Neutrophil (primary cell): ENCODE measurements around the gene LDLRAD1.
"Not testable (repeated sequence)": the region's sequence is repeated elsewhere in the genome, so short reads cannot be mapped to it uniquely, and the experiment has no call there.

Experiments
- H3K27ac ChIP-seq: fragments of 200-600 bp; sonication (generic); 2 replicates; pipeline ENCODE4 v1.5.1; 2016; ENCODE audit warnings: mild to moderate bottlenecking, moderate library complexity
- H3K27me3 ChIP-seq: fragments of 200-600 bp; sonication (generic); 2 replicates; pipeline ENCODE4 v1.6.0; 2016; ENCODE audit warnings: mild to moderate bottlenecking
- H3K36me3 ChIP-seq: fragments of 200-600 bp; sonication (generic); 2 replicates; pipeline ENCODE4 v1.5.1; 2017
- H3K4me1 ChIP-seq, 2 experiments: fragments of 200-600 bp in 1 of 2; sonication (generic) in 1 of 2; 1 replicate in 1 of 2; 2 replicates in 1 of 2; pipeline versions ENCODE4 v1.5.1 to v1.6.1; 2013 to 2016; ENCODE audit warnings: low read depth in 1 of 2, low read length in 1 of 2, mild to moderate bottlenecking in 1 of 2, moderate library complexity in 1 of 2; ENCODE audit not compliant: control insufficient read depth in 1 of 2, insufficient read depth in 1 of 2
- H3K4me3 ChIP-seq, 2 experiments: fragments of 200-600 bp in 1 of 2; sonication (generic) in 1 of 2; 1 replicate in 1 of 2; 2 replicates in 1 of 2; pipeline ENCODE4 v1.5.1; 2013 to 2016; ENCODE audit warnings: low read depth in 1 of 2, low read length in 1 of 2, mild to moderate bottlenecking in 1 of 2, moderate library complexity in 1 of 2
- H3K9me3 ChIP-seq: fragments of 200-600 bp; sonication (generic); 2 replicates; pipeline ENCODE4 v1.5.1; 2016
- TF ChIP-seq, protein P1 (sequence below): fragments of 200-600 bp; sonication (generic); IDR thresholded peaks from 2 replicates; pipeline ENCODE4 v1.5.1; 2016; ENCODE audit warnings: antibody characterized with exemption

LDLRAD1 gene

DNA sequence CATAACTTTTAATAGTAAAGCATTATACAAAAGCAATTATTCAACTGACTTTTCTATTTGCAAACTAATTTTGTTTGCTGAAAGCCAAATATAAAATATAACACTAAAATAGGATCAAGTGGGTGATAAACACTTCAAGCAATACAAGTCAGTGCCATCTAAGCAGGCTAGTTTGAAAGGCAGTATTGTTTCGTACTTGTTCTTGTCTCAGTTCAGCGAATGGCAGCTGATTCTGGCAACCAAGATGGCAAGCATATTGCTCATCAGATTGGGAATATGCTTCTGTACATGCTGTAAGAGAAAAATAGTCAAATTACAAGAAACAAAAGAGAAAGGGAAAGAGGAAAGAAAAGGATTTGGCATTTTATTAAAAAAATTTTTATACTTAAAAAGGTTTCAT lies 27.5 kb upstream of the LDLRAD1 start:
- TF ChIP-seq, protein P1, sequence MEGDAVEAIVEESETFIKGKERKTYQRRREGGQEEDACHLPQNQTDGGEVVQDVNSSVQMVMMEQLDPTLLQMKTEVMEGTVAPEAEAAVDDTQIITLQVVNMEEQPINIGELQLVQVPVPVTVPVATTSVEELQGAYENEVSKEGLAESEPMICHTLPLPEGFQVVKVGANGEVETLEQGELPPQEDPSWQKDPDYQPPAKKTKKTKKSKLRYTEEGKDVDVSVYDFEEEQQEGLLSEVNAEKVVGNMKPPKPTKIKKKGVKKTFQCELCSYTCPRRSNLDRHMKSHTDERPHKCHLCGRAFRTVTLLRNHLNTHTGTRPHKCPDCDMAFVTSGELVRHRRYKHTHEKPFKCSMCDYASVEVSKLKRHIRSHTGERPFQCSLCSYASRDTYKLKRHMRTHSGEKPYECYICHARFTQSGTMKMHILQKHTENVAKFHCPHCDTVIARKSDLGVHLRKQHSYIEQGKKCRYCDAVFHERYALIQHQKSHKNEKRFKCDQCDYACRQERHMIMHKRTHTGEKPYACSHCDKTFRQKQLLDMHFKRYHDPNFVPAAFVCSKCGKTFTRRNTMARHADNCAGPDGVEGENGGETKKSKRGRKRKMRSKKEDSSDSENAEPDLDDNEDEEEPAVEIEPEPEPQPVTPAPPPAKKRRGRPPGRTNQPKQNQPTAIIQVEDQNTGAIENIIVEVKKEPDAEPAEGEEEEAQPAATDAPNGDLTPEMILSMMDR: no peak
- Histone ChIP-seq H3K27ac (no peak overlapping the region), H3K36me3 (peaks cover 57% of the 10 kb centered on the region), H3K4me3 (no peak overlapping the region), H3K4me1 (peaks cover 0 to 23% of the 10 kb centered on the region in 2 experiments), H3K27me3 (no peaks in the 10 kb centered on the region), H3K9me3 (no peaks in the 10 kb centered on the region)

- H3K9me3 ChIP-seq: no peaks in the 10 kb centered on the region
- no peak overlapping the region for H3K27ac ChIP-seq
- H3K36me3 ChIP-seq: peaks cover 94% of the 10 kb centered on the region
- H3K27me3 ChIP-seq: no peaks in the 10 kb centered on the region
- no peak overlapping the region for H3K4me3 ChIP-seq
- TF ChIP-seq, protein P1: no peak
- no peaks in the 10 kb centered on the region for H3K4me1 ChIP-seq
These were observed 23.8 kb upstream of the LDLRAD1 start for GRCh38 chr1:54041806-54042205.

DNA sequence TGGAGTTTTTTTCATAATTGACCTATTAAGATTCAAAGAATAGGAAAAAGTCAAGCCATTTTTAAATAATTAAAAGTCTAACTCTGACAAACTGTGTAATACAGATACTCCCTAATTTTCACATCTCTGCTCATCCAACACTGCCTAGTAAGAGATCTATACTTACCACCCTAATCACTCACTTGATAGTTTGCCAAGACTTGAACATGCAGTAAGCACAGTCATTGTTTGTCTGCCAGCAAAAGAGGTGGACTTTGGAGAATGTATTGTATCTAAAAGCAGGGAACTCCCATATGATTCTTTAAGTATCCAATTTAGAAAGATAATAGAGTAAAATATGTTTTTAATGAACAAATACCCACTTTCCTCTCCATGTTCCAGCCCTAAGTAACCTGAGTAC lies 19.5 kb upstream of the LDLRAD1 start:
- H3K9me3 ChIP-seq: no peaks in the 10 kb centered on the region
- TF ChIP-seq, protein P1: no peak
- H3K36me3 ChIP-seq: peaks cover 100% of the 10 kb centered on the region
- no peaks in the 10 kb centered on the region for H3K27me3 ChIP-seq
- H3K4me1 ChIP-seq: no peaks in the 10 kb centered on the region
- no peak overlapping the region for H3K27ac ChIP-seq
- no peak overlapping the region for H3K4me3 ChIP-seq

DNA sequence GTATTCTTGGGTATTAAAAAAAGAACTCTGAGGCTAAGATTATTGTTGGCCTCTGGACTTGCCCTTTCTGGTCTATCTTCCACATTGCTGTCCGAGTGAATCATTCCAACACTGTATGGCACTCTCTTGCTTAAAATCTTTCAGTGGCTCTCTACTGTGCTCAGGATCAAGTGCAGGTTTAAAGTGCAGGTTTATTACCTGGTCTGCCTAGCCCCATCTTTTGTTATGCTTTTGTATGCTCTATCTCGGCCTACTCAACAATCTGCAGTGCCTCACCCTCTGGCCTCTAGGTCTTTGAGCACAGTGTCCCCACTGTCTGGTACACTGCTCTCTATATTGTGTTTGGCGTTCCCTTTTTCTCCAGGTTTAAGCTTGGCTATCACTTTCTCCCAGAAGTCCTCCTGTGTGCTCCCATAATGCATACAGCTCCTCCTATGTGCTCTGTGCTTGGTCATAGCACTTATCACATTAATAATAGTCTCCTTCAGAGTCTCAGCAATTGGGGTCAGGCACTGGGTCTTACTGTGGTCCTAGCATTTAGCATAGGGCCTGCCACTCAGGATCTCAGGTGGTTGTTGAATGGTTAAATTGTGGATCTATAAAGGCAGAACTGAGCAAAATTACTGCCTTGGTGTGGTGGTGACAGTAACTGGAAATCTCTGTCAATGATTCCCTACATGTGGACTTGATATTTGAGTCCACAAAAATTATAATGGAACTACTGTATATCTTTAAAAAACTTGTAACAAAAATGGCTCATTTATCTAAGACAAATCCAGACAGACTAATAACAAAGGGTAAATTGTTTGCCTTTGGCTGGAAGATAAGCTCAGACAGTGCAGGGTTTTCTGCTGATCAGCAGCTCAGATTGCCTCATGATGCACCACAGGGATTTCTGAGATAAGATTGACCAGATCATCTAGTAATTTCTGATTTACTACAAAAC lies 10.6 kb upstream of the LDLRAD1 start:
- no peak overlapping the region for H3K27ac ChIP-seq

GRCh38 chr1:54027848-54028247 lies 9.9 kb upstream of the LDLRAD1 start:
- H3K36me3 ChIP-seq: peaks cover 41% of the 10 kb centered on the region
- TF ChIP-seq, protein P1: no peak
- H3K27ac ChIP-seq: no peak overlapping the region
- no peaks in the 10 kb centered on the region for H3K4me1 ChIP-seq
- no peaks in the 10 kb centered on the region for H3K27me3 ChIP-seq
- H3K4me3 ChIP-seq: no peak overlapping the region
- no peaks in the 10 kb centered on the region for H3K9me3 ChIP-seq

More for the DNA sequence above, 10.6 kb upstream of the LDLRAD1 start:
- H3K4me3 ChIP-seq: no peak overlapping the region
- TF ChIP-seq, protein P1: no peak
- H3K9me3 ChIP-seq: no peaks in the 10 kb centered on the region
- no peaks in the 10 kb centered on the region for H3K4me1 ChIP-seq
- H3K36me3 ChIP-seq: peaks cover 48% of the 10 kb centered on the region
- H3K27me3 ChIP-seq: no peaks in the 10 kb centered on the region

DNA sequence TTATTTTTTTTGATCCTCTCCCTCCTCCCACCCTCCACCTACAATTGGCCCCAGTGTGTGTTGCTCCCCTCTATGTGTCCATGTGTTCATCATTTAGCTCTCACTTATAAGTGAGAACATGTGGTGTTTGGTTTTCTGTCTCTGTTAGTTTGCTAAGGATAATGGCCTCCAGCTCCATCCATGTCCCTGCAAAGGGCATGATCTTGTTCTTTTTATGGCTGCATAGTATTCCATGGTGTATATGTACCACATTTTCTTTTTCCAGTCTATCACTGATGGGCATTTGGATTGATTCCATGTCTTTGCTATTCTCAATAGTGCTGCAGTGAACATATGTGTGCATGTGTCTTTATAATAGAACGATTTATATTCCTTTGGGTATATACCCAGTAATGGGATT lies 6.8 kb upstream of the LDLRAD1 start:
- not testable (repeated sequence) for H3K27me3 ChIP-seq, H3K4me1 ChIP-seq, H3K27ac ChIP-seq, H3K4me3 ChIP-seq, H3K9me3 ChIP-seq
- peaks cover 11% of the 10 kb centered on the region for H3K36me3 ChIP-seq
